Epidermal melanocyte (primary cell): ENCODE measurements around the gene KREMEN1.
"Not testable (repeated sequence)": the region's sequence is repeated elsewhere in the genome, so short reads cannot be mapped to it uniquely, and the experiment has no call there.

Source experiments
- DNase-seq: peaks from one replicate; pipeline ENCODE4 v3.0.0; 2011; ENCODE audit warnings: low spot score; ENCODE audit not compliant: insufficient read length

Gene KREMEN1

DNA sequence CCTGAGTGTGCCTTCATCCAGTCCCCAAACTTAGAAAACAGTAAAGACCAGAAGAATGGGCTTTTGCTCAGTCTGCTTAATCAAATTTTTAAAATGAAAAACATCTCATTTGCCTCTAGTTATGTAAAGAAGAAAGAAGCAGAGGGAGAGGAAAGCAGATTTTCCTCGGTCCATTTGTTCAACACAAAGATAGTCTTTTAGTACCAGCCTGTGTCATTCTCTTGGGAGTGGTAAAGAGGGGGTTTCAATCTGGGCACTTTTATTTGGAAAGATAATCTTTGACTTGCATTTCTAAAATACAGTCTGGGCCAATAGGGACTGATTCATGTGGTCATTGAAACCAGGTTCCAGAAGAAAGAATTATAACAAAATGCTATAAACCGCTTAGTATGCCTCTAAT is 29.5 kb downstream of the KREMEN1 start:
- DNase-seq = no peak

DNA sequence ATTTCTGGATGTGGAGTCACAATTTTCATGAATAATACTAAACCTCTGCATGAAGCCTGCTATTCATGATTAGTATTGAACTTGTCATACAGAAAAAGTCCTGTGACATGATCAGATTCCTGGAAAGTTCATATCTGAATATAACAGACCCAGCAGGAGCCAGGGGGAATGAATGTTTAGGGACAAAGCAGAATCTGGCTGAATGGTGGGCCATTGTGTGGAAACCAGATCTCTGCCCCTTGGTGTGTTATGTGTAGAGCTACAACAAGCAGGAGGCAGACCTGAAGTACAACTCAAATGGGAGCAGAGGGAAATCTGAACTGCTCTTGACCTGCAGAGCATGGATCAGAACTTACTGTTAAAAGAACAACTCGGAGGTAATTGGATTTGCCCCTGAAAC is 30.3 kb downstream of the KREMEN1 start:
- no peak for DNase-seq

DNA sequence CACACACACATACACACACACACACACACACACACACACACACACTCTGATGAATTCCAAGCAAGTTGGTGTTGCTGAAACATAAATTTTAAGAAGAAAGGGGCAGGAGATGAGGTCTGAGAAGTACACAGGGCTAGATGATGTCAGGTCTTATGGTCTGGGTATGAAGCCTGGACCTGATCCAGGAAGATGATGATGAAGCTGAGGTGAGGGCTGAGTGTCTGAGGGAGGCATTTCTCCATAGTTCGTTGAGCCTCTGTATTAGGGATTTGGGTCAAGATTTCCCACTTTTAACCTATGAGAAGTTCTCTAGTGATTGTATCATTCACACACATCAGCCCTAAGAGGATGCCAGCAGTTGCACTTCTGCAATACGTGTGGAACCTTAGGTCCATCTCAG is 32.6 kb downstream of the KREMEN1 start:
- DNase-seq = no peak

DNA sequence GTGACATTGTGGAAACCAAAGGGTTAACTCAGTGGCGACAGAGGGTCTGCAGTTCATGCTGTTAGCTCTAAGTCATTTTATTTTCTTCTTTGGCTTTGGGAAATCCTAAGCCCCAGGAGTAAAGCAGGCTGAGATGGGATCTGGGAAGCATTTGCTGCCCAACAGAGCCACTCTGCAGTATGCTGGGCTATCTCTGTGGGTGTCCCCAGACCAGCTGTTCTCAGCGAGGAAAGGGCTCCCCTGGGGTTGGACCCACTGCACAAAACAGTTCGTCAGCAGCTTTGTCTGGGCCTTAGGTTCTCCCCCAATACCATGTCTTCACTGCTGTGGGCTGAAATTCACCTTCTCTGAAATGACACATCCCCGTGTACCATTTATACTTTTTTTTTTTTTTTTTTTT is 34.0 kb downstream of the KREMEN1 start:
- DNase-seq = no peak

DNA sequence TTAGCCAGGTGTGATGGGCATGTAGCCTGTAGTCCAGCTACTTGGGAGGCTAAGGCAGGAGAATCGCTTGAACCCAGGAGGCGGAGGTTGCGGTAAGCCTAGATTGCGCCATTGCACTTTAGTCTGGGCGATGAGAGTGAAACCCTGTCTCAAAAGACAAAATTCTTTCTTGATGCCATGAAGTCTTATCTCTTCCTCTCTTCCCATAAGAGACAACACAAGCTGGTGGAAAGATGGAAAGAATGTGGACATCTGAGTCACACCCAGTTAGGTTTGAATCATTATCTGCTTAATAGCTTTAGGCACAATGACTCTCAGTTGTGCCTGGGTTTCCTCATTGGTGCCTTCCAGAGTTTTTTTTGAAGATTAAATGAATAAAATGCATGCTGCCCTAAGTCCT is 35.3 kb downstream of the KREMEN1 start:
- DNase-seq = no peak

DNA sequence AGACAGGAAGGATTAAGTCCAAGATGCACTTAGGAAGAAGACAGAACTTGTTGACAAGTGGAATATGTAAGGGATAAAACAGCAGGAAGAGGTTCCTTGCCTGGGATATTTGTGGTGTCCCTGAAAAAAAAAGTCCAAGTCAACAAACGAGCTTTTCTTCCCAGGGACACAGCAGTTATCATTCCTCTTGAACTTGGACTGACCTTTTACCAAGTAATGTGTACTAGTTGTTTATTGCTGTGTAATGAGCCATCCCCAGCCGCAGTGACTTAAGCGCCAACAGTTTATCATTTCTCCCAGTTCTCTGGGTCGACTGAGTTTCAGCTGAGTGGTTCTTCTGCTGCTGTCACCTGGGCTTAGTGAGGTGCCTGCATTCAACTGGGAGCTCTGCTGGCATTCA is 37.0 kb downstream of the KREMEN1 start:
- DNase-seq = no peak

DNA sequence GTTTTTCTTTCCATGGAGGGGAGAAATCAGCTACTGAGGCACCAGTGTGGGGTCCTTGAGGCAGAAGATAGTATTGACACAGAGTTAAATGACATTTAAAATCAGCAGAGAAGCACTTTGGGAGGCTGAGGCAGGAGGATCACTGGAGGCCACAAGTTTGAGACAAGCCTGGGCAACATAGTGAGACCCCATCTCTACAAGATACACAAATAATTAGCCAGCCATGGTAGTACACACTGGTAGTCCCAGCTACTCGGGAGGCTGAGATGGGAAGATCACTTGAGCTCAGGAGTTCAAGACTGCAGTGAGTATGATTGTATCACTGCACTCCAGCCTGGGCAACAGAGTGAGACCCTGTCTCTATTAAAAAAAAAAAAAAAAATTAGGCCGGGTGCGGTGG is 38.1 kb downstream of the KREMEN1 start:
- DNase-seq = no peak

DNA sequence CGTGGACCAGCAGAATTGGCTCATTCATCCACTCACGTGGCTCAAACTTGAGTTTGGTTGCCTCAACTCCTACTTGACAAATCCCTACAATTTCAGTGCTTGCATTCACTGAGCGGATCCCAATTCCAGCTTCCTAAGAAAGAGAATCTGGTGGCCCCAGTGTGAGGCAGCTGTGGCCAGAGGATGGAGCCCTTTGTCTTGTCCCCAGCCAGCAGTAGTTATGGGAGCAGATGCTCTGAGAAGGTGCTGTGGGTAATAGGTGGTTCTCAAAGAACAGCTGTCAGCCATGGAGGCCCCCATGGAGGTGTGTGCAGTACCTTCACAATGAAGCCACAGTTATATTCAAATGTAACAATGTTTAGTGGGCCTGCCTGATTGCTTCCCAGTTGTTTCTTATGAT is 39.3 kb downstream of the KREMEN1 start:
- DNase-seq = no peak

DNA sequence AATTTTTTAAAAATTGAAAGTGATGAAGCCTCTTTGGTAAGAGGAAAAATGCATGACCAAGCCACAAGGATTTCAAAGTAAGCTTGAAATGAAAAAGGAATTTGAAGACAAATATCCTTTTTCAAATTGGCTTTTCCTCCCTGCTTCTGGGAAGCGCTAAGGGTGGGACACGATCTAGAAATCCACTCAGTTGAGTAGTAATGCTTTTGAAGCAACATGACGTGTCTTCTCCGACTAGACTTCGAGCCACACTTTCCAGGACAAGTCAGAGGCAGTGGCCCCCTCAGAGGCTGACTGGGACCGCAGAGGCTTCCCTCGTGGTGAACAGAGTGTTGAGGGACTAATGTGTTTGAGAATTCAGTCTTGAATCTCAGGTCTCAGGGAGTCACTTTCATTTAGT is 39.8 kb downstream of the KREMEN1 start:
- no peak for DNase-seq

DNA sequence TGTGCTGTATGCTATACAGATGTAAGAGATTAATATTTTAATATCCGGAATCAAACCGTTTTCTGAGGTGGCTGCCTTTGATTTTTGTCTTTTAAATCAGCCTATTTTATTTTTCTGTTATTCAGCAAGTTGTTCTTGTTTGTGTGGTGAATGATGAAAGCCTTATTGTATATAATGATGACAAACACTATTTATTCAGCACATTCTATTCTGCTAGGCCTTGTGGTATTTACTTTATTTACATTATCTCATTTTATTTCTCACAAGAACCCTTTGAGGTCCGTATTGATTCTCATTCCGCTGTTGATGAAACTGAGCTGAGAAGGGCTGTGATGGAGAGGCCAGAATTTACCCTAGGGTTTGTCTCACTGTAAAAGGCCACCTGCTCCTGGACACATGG is 40.5 kb downstream of the KREMEN1 start:
- DNase-seq = no peak

DNA sequence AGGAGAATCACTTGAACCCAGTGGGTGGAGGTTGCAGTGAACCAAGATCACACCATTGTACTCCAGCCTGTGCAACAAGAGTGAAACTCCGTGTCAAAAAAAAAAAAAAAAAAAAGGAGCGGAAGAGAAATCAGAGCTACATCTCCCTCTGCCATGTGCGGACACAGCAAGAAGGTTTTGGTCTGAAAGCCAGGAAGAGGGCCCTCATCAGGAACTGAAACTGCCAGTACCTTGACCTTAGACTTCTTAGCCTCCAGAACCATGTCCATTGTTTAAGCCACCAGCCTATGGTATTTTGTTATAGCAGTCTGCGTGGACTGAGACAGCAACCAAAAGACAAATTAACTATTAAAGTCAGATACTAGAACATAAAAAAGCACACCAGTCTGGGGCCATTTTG is 41.6 kb downstream of the KREMEN1 start:
- no peak for DNase-seq

DNA sequence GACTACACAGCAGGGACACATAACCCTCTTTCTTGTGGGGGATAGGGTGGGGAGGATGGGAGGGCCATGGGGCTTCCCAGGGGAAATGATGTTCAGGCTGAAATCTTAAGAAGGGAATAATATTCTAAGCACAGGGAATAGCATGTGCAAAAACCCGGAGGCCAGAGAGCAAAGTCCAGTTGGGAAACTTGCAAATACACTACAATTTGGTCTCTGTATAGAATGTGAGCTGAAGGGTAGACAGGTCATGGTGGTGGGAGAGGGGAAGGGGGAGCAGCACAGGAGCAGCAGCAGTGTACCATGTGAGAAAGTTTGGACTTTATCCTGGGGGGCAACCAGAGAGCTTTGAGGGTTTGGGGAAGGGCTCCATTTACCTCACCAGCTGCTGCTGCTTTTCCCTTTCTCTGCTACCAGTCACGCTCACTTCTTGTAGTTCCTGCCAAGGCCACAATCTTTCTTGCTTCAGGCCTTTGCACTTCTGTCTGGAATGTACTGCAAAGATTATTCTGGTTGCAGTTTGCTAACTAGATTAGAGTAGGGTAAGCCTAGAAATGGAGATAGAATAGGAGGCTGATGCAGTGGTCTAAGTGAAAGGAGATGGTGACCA is 43.0 kb downstream of the KREMEN1 start:
- no peak for DNase-seq

DNA sequence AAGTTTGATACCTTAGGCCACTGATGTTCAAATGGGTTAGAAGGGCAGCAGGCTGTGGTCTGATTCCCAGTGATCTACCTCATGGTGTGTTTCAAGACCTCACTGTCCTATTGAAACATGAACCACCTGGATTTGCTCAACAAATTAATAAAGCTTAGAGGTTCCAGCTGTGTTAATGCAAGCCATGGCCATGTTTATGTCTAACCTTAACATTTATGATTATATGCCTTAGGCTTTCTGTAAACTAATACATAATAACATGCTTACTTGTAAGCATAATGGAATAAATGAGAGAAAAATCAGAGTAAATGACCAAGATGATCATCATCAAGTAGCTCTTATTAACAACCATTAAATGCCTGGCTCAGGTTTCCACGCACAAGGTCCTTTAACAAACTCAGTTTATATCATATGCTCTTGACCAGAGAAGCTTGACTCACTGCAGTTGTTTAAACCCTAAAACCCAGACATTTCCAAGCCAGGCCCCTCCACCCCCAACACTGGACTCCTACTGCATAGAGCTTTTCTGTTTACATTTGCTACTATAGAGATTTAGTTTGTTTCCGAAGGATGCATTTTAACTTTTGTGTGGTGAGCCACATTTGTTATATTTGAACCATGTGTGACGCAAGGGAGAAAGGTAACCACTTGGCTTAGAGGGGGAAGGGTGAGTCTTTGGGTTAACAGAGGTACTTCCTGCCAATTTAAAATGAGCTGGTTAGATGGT is 43.7 kb downstream of the KREMEN1 start:
- no peak for DNase-seq

DNA sequence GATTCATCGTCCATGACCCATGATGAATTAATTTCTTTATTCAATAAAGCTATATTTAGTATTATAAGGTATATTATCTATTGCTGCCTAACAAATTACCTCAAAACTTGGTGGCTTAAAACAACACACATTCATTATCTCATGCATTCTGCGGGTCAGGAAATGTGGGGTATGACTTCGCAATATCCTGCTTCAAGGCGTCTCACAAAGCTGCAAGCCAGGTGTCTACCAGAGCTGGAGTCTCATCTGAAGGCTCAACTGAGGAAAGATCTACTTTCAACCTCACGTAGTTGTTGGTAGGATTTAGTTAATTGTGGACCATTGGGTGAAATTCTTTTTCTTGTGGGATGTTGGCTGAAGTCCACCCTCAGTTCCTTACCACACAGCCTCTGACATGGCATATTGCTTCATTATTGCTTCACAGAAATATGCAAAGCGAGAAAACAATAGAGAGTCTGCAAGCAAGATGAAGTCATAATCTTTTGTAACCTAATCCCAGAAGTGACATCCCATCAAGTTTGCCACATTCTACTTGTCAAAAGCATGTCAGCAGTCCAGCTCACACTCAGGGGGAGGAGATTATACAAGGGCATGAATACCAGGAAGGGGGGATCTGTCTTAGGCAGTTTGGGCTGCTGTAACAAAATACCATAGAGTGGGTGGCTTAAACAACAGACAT is 45.1 kb downstream of the KREMEN1 start:
- no peak for DNase-seq

DNA sequence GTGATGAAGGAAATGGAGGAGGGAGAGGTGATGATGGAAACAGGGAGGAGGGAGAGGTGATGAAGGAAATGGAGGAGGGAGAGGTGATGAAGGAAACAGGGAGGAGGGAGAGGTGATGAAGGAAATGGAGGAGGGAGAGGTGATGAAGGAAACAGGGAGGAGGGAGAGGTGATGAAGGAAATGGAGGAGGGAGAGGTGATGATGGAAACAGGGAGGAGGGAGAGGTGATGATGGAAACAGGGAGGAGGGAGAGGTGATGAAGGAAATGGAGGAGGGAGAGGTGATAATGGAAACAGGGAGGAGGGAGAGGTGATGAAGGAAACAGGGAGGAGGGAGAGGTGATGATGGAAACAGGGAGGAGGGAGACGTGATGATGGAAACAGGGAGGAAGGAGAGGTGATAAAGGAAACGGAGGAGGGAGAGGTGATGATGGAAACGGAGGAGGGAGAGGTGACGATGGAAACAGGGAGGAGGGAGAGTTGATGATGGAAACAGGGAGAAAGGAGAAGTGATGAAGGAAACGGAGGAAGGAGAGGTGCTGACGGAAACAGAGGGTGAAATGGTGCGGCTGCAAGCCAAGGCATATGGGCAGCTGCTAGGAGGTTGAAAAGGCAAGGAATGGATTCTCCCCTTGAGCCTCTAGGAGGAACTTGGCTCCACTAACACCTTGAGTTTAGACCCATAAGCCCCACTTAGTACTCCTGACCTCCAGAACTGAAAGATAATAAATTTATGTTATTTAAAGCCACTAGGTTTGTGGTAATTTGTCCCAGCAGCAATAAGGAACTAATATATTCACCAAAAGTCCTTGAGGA is 47.5 kb downstream of the KREMEN1 start:
- not testable (repeated sequence) for DNase-seq

DNA sequence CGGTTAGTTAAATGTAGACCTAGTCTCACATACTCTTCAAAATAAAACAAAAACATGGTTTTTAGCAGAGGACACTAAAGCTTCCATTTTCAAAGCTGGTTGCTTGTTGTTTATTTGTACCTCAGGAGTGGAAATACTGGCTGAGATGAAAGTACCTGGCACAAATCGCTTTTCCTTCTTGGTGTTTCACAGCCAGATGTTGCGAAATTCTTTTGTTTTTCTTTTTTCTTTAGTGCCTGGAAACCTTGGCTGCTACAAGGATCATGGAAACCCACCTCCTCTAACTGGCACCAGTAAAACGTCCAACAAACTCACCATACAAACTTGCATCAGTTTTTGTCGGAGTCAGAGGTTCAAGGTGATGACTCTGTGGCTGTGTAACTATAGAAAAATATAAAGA is 48.3 kb downstream of the KREMEN1 start:
- no peak for DNase-seq

DNA sequence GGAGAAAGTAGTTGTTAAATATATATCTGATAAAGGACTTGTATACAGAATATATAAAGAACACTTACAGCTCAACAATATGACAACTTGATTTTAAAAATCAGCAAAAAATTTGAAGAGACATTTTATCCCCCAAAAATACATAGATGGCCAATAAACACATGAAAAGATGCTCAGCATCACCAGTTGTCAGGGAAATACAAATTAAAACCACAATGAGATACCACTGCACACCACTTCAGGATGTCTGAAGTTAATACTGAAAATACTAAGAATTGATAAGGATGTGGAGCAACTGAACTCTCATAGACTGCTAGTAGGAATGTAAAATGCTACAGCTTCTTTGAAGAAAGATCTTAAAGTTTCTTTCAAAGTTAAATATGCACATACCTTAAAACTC is 49.2 kb downstream of the KREMEN1 start:
- no peak for DNase-seq

DNA sequence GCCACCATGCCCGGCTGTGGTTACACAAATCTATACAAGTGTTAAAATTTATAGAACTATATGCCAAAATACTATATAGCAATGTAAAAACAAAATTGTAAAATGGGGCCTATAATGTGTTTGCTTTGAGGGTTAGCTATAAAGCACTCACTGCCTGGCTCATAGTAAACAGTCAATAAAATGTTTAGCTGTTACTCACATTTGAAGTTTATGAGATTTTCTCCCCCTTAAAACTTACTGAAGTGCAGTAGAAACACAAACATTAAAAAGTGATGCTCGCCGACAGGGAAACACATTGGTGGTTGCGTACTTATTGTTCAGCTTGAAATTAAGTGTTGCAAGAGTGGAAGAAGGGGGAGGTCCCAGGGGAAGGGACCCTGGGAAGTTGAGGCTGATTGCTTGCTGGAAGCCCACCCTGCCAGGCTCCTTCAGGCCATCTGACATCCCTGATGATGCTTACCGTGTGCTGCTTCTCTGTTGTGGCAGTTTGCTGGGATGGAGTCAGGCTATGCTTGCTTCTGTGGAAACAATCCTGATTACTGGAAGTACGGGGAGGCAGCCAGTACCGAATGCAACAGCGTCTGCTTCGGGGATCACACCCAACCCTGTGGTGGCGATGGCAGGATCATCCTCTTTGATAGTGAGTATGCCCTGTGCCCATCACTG is 52.1 kb downstream of the KREMEN1 start:
- DNase-seq = no peak

DNA sequence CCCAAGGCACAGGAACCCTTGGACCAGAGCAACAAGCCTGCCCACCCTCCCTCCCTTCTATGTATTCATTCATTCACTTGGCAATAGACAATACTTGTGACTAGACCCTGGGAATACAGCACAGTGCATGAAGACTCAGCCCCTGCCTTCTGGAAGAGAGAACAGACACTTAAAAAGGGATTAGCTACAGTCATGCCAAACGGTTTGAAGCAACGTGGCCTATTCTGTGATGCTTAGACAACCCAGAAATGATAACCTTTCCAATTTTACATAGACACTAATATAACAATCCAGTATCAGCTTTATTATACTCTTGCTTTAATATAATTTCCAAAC is 52.6 kb downstream of the KREMEN1 start:
- no peak for DNase-seq

DNA sequence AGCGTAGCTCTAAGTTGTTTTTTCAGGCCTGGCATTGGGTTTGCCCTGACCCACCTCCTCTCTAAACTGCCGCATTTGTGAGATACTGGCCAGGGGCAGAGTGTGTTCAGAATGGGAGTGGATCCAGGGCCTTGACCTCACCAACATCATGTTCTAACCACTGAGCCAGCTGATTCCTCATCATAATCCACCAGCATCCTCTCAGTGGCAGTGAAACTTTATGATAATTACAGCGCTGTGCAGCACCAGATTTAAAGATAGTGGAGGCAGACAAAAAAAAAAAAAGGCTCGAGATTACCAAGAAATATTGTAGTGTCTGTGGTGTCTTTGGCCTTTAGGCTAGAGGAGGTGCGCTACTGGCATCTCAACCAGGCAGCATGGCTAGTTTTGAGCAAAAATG is 53.0 kb downstream of the KREMEN1 start:
- DNase-seq = no peak

DNA sequence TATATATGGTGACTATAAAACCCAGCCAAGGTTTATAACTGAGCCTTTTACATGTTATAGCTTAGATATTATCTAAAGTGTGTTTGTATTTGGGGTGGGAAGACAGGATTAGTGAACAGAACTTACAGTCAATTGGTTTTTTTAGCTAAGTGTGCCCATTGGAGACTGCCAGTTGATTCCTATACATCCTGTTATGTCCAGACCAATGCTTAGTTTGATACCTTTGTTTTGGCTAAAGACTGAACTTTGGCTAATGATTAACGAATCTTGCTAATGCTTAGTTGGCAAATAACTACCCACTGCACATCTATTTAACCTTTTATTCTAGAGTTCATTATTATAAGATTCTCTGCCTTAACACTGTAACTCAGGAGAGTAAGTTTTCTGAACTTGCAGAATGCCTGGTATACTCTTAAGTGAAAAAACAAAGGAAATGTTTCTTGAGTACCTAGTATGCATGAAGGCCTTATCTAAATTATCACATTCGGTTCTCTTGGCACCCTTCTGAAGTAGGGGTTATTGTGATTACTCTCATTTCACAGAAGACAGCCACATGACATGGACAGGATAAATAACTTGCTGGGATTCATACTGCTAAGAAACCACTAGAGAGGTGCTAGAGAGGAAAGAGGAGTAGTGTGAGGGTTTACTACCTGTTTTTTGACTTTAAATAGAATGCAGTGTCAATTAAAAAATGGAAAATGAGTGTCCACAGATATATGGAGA is 54.0 kb downstream of the KREMEN1 start:
- no peak for DNase-seq
